H1 (cell line): ENCODE results near the gene OR2T27. TPM values are rescaled to one million over a fixed set of nuclear protein-coding genes. Genes with fewer than 3 reads are reported as not detected.

Experiments
- BRCA1 ChIP-seq: IDR thresholded peaks from 2 replicates; pipeline ENCODE4 v1.6.1; 2012; ENCODE audit warnings: low read depth, low read length, improper control_type of control experiment
- CBX5 ChIP-seq: fragments of 300-800, 300-1000 bp; sonication (generic); IDR thresholded peaks from 2 replicates; pipeline ENCODE4 v1.7.1; 2016; ENCODE audit warnings: antibody characterized with exemption, low read length, low read depth
- CHD7 ChIP-seq: fragments of 300-600 bp; sonication (generic); IDR thresholded peaks from 2 replicates; pipeline ENCODE4 v1.7.1; 2012; ENCODE audit warnings: low read length, moderate library complexity, mild to moderate bottlenecking, inconsistent platforms; ENCODE audit not compliant: insufficient replicate concordance
- EP300 ChIP-seq, 2 experiments: IDR thresholded peaks; 1 replicate in 1 of 2; 2 replicates in 1 of 2; pipeline ENCODE4 v1.6.1; 2011 to 2012; ENCODE audit warnings: low read depth in 2 of 2, low read length in 2 of 2, mild to moderate bottlenecking in 2 of 2, borderline replicate concordance in 1 of 2, inconsistent platforms in 1 of 2, moderate library complexity in 1 of 2
- GABPA ChIP-seq: IDR thresholded peaks from 2 replicates; pipeline ENCODE4 v1.6.1; 2011; ENCODE audit warnings: mild to moderate bottlenecking, low read length, moderate library complexity, borderline replicate concordance; ENCODE audit not compliant: insufficient read depth
- JUN ChIP-seq: IDR thresholded peaks from 2 replicates; pipeline ENCODE4 v1.6.1; 2011; ENCODE audit warnings: low read depth, mild to moderate bottlenecking, improper control_type of control experiment, low read length
- POLR2A ChIP-seq, 2 experiments: IDR thresholded peaks; 1 replicate in 1 of 2; 2 replicates in 1 of 2; pipeline ENCODE4 v1.6.1; 2011; ENCODE audit warnings: low read depth in 2 of 2, low read length in 2 of 2, mild to moderate bottlenecking in 2 of 2; ENCODE audit errors: control extremely low read depth in 1 of 2
- POLR2AphosphoS5 ChIP-seq: IDR thresholded peaks from 2 replicates; pipeline ENCODE4 v1.6.1; 2011; ENCODE audit warnings: low read depth, low read length
- RXRA ChIP-seq: IDR thresholded peaks from 2 replicates; pipeline ENCODE4 v1.6.1; 2011; ENCODE audit warnings: low read depth, mild to moderate bottlenecking, low read length, moderate library complexity; ENCODE audit not compliant: insufficient read depth
- SAP30 ChIP-seq: fragments of 300-600 bp; sonication (generic); IDR thresholded peaks from 2 replicates; pipeline ENCODE4 v1.7.1; 2012; ENCODE audit warnings: low read length, moderate library complexity, mild to moderate bottlenecking, inconsistent platforms; ENCODE audit not compliant: insufficient read depth, insufficient replicate concordance
- SP2 ChIP-seq: IDR thresholded peaks from 2 replicates; pipeline ENCODE4 v1.6.1; 2012; ENCODE audit warnings: mild to moderate bottlenecking, low read length, inconsistent platforms
- polyA plus RNA-seq, 7 experiments: library from polyadenylated mRNA; depleted of rRNA in 3 of 7; stranded (reverse) in 5 of 7; unstranded in 2 of 7; fragments of >200 nt in 5 of 7; fragments of 200-250 nt in 2 of 7; gene quantifications; 1 replicate in 5 of 7; 2 replicates in 1 of 7; 4 replicates in 1 of 7; pipeline versions ENCODE4 v1.2.1 to v1.2.3, GENCODE V29; 2011 to 2013; ENCODE audit warnings: missing spikeins in 2 of 7, mixed read lengths in 2 of 7
- total RNA-seq: library from RNA; stranded (reverse); fragmentation: NEBNext Ultra II Directional; extraction: Animal tissue kit (Norgen Biotek cat#: 25700); gene quantifications from 2 replicates; pipeline ENCODE4 v1.2.1, GENCODE V29; 2021

OR2T27 gene
- total and polyA plus RNA-seq, 2 of the 8 experiments (the other 6 are each of a cell fraction or from before 2014, with no cell fraction given), result not detected

GRCh38 chr1:248681651-248682050 lies 26.3 kb upstream of the OR2T27 start (continued):
- TF ChIP-seq CHD7, result no peak
- TF ChIP-seq SAP30, result no peak
- TF ChIP-seq RXRA, result no peak
- TF ChIP-seq BRCA1, result no peak
- no peak for TF ChIP-seq POLR2AphosphoS5
- no peak for TF ChIP-seq CBX5
- TF ChIP-seq GABPA, result no peak
- no peak for TF ChIP-seq SP2
- no peak for TF ChIP-seq POLR2A (IDR thresholded peaks at IDR 0.05; ENCODE audit: control extremely low read depth in 1 of 2, low read depth in 2 of 2, low read length in 2 of 2)
- TF ChIP-seq EP300 (IDR thresholded peaks at IDR 0.05; ENCODE audit: borderline replicate concordance in 1 of 2, low read depth in 2 of 2, low read length in 2 of 2), result no peak
- TF ChIP-seq JUN, result no peak
- TF ChIP-seq, all 59 proteins: peak for 0
